Frontal cortex (tissue), 4 donors: ENCODE data around the gene KRT23. TPM values are rescaled to one million over a fixed set of nuclear protein-coding genes. Genes with fewer than 3 reads are reported as not detected.

Experiments used
- DNase-seq, 2 donors: peaks; one replicate each; pipeline ENCODE4 v3.0.0; 2012; ENCODE audit warnings: low spot score in 2 of 2
- FAIRE-seq: peaks from 2 replicates; lab custom pipeline; 2012; peaks lifted over from hg19 to GRCh38; lab: Jason Lieb, UNC
- total RNA-seq: library from RNA; depleted of rRNA; stranded (reverse); fragments of >200 nt; gene quantifications from one replicate; pipeline ENCODE4 v1.2.3, GENCODE V29; 2014
- donor health status: control.
- donor health status: control.
- donor health status: control.

Gene KRT23, protein sequence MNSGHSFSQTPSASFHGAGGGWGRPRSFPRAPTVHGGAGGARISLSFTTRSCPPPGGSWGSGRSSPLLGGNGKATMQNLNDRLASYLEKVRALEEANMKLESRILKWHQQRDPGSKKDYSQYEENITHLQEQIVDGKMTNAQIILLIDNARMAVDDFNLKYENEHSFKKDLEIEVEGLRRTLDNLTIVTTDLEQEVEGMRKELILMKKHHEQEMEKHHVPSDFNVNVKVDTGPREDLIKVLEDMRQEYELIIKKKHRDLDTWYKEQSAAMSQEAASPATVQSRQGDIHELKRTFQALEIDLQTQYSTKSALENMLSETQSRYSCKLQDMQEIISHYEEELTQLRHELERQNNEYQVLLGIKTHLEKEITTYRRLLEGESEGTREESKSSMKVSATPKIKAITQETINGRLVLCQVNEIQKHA
- 0.41 TPM for total RNA-seq

DNA sequence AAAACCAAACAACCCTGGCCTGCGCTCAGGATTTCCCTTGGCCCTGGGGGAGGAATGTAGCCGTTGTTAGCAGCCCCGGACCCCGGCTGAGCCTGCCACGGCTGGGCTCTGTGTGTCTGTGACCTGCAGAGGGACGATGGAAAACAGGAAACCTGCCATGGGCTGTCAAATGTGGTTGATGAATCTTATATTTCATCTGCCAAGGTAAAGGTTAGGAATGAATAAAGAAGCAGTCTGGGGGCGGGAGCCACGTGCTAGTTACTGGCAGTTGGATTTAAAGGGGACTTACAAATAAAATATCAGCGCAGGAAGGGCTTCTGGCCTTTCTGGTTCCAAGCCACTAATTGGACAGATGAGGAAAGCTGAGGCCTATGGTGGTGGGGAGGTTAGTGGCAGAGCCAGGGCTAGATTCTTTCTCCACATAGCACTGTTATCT, at the start of gene KRT23:
KRT23 (minus strand) TSS at position 263 of the 436 bp plus-strand sequence. CDS start 1,043 bp downstream, outside the sequence.
- no peak for DNase-seq
- no peak for FAIRE-seq

DNA sequence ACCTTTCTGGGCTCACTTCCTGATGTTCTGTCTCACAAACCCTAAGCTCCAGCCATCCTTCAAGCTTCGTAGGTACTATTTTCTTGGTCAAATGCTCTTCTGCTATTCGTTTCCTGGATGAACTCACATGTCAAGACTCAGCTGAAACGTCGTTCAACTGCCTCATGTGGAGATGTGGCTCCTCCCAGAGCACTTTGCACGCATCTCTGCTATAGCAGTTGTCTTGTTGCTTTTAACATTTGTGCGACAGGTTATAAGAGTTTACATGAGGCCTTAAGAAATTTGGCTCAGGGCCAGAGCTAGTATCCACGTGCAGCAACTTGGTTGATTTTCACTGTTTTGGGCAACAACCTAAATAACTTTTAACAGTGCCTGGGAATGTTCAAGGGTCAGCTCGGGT, 49.5 kb upstream of the KRT23 start:
- FAIRE-seq (no peak), DNase-seq (no peak)

DNA sequence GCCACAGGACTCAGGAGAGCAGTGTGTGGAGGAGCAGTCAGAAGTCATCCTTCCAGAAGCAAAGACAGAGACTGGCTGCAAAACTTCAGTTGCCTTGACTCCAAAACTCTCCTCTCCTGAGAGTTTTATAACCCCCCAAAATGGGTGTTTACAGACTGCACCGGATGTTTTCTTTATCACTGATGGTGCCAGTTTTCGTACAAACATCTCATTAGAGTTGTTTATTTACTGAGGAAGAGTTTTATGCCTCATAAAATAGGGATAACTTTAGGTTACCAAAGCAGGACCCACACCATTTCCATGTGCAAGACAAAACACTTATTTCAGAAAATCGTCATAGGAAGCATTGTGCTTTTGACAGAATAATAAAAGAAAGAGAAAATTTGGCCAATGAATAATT, 46.8 kb upstream of the KRT23 start, which contains the start of gene KRT40:
KRT40 (minus strand) TSS at position 101 of the 400 bp plus-strand sequence; CDS start at position 48, 53 bp downstream.
- no peak for FAIRE-seq
- DNase-seq, result no peak

DNA sequence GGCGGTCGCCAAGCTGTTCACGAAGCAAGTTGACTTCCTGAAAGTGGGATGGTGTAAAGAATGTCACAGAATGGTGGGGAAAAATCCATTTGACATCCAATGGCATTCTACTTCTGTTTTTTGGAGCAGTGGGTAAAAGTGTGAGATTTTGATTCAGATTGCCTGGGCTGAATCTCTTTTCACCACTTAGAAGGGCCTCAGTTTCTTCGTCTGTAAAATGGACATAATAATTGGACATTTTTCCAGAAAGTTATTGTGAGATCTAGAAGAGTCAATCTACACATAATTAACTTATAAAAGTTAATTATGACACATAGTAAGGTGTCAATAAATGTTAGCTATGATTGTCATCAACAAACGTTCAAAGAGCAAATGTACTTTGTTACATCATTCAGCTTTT, 43.7 kb upstream of the KRT23 start:
- no peak for FAIRE-seq

DNA sequence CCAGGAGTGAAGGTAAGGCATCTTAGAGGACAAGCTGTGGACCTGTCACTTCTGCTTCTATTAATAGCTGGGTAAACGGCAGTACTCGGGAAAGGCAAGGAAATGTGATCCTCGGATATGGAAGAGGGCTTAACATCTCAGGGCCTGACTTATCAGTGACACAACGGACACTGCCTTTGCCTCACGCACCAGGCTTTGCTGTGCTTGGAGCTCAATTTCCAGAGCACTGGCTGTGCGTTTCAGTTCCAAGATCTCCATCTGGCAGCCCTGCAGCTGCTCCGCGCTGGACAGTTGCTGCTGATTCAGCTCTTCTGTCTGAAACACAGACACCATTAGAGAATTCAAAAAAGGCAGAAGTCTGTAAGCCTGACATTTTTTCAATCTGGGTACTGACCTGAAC, 43.1 kb upstream of the KRT23 start:
- DNase-seq (peak; percentile 2 to 17), FAIRE-seq (no peak)

More for the DNA sequence above, 43.7 kb upstream of the KRT23 start:
- DNase-seq, result no peak

DNA sequence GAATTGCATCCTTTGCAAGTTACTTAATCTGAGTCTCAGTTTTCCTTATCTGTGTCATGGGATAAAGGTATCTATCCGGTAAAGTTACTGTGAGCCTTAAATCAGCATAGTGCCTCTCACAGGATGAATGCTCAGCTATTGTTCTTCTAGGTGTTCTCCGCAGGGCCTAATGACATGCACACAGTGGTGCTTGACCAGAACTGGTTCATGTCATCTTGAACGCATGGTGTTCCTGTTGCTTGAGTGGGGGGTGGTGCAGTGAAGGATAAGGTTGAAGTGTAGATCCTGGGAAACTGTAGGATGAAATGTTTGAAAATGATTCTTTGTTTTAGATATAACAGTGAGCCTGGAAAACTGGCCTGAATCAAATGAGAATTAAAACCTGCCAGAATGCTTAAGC, 42.7 kb upstream of the KRT23 start:
- DNase-seq (no peak), FAIRE-seq (no peak)

DNA sequence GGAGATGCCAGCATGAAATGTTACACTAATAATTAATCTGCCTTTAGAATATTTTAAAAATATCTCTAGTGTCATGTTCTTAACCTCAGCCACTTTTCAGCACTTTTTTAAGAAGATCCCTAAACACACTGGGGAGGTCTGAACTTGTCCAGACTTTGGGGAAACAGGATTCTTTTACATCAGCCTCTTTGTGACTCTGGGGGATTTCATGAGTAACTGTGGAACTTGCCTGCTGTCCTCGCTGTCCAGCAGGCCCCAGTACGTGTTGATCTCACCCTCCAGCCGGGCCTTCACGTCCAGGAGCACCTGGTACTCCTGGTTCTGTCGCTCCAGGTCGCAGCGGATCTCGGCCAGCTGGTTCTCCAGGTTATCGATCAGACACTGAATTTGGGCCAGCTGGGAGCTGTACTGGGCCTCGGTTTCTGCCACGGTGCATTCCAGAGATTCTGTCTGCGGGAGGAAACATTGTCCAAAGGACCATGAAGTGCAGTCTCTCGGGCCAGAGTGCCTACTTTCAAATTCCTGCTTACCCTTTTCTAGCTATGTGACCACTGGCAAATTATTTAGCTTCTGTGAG, 41.2 kb upstream of the KRT23 start:
- DNase-seq (no peak), FAIRE-seq (no peak)

DNA sequence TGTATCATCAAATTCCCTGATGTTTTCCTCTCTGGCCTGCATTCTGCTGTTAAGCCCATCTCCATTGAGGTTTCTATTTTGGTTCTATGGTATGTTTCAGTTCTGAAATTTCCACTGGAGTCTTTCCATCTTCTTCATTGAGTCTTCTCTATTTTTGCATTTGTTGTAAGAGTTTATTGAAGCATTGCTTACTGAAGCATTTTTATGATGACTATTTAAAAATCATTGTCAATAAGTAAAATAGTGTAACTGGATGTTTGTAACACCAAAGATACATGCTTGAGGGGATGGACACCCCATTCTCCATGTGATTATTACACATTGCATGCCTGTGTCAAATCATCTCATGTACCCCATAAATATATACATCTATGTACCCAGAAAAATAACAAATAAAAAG, 38.1 kb upstream of the KRT23 start:
- FAIRE-seq (no peak), DNase-seq (no peak)

DNA sequence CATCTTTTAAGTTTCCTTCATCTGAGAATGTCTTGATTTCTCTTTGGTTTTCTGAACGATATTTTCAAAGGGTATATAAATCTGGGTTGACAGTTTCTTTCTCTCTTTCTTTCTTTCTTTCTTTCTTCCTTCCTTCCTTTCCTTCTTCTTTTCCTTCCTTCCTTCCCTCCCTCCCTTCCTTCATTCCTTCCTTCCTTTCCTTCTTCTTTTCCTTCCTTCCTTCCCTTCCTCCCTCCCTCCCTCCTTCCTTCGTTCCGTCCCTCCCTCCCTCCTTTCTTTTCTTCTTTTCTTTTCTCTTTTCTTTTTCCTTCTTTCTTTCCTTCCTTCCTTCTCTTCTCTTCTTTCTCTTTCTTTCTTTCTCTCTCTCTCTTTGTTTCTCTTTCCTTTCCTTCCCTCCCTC, 36.9 kb upstream of the KRT23 start:
- DNase-seq, result no peak
- no peak for FAIRE-seq

DNA sequence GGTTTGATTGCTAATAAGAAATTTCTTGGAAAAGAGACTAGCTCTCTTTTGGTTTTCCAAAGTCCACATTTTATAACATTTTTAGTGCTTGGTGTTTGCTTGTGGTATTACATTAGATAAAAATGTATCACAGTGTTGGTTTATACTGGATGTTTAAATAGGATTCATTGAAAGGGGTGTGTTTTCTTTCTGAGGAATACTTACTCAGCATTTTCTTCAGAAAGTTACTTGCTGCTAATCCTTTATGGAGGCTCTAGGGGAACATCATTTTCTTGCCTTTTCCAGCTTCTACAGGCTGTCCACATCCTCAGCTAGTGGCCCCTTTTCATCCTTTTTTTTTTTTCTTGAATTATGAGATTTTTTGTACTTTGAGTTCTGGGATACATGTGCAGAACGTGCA, 30.1 kb upstream of the KRT23 start:
- no peak for DNase-seq
- no peak for FAIRE-seq

DNA sequence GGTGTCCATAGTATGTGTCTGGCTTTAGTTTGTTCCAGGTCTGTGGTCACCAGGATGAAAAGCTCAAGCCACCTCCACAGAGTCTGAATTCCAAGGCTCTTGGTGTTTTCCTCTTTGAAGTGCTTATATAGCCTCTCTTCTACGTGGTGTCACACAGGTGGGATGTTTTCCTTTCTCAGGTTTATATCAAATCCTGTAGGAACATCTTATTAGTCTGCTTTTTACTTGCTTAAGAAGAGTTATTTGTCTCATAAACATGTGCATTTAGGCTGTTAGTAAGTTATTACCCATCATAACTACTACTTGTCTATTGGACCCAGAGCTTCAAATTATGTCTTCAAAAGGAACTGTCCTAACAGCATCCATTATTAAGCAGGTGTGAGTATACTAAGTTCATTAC, 29.4 kb upstream of the KRT23 start, which contains the start of gene KRT39:
KRT39 (minus strand) TSS at position 101 of the 400 bp plus-strand sequence; CDS start at position 9, 92 bp downstream.
- DNase-seq (no peak), FAIRE-seq (no peak)

DNA sequence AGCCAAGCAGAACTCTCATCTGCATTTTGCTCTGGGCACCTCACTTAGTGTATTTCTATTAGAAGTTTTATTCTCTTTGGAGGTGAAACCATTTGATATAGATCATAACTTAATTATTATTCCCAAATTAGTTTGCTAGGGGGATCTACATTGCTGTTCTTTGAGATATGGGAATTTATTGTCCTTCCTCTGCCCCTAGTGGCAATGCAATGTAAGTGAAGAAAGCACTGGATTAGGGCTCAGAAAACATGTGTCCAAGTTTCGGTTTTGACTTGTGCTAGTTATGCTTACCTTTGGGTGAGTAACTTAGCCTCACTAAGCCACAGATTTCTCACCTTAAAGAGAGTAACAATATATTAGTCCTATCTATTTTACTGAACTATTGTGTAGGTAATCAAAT, 26.4 kb upstream of the KRT23 start:
- no peak for DNase-seq

DNA sequence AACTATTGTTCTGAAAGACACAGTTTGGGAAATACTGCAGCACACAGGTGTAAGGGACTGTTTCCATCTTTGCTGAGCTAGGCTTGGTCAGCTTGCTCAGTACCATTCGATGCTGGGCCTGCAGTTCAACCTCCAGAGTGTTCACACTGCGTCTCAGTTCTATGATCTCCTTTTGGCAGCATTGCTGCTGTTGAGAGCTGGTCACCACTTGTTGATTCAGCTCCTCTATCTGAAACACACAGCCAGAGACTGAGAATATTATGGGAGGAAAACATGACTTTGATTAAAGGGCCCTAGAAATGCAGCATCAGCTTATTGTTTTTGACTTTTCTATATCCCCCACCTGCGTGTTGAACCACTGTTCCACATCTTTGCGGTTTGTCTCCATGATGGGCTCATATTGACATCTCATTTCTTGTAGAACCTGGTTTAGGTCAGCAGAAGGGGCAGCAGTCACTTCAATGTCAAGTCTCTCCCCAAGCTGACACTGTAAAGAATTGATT, 24.7 kb upstream of the KRT23 start:
- no peak for DNase-seq
- no peak for FAIRE-seq

More for the DNA sequence above, 26.4 kb upstream of the KRT23 start:
- no peak for FAIRE-seq

DNA sequence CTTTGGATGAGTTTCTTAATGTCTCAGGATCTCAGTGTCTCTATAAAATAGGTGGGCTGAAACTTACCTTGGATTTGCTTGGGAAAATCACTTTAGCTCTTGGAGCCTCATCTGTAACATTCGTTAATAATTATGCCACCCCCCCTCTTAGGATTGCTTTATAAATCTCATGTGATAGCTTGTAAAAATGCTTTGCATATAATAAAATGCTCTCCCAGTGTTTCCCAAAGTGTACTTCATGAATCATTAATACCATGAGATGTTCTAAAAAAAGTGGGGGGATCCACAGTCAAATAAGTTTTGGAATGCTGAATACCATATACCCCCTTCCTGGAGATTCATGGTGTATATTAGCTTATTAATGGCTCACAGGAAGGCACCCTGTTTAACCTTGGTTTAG, 24.1 kb upstream of the KRT23 start:
- FAIRE-seq (no peak), DNase-seq (no peak)

DNA sequence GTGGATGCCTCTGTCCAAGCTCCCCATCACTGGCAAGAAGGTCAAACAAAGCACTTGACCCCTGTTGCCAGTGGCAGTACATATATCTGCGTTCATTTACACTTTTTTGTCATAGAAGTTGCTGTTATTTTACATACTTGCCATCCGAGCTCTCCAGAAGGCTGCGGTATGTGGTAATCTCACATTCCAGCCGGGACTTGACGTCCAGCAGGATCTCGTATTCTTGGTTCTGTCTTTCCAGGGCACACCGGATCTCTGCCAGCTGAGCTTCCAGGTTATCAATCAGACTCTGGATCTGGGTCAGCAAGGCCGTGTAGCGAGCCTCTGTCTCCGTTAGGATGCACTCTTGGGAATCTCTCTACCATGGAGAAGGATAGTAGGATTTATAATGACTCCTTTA, 22.7 kb upstream of the KRT23 start:
- FAIRE-seq (no peak), DNase-seq (no peak)

DNA sequence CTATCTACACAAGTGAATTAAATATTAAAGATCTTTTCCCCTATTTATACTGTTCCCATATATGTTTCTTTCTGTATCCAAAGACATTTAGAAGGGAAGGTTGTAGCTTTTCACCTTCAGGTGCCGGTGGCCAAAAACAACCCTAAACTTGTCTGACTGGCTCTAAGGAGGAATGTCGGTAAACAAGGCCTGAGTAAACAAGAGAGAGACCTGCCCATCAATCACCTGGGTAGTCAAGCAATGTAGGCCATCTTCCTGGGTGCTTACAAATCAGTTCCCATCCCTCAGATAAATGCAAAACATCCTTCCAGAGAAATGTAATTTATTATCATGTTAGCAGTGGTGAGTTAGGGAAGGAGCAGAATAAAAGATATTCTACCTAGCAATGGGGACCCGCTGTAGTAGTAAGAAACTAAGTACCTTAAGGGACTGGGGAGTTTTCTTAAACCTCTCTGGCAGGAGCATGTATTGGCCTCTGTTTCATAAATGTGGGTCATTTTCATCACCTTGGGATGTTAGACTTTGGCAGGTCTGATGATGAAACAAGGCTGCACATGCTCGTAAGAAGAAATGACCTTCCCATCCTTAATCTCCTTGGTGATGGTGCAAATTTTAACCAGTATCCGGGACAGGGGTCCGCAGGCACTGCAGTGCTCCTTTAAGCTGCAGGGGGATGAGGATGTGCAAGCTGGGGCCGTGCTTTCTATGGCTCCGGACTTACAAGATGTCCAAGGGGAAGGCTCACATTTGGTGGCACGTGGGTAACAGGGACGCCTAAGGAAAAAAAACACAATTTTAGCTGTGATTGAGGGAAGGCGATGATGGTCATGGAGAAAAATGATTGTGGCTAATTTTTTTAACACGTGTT, 20.9 kb upstream of the KRT23 start:
- no peak for DNase-seq
- FAIRE-seq, result no peak

DNA sequence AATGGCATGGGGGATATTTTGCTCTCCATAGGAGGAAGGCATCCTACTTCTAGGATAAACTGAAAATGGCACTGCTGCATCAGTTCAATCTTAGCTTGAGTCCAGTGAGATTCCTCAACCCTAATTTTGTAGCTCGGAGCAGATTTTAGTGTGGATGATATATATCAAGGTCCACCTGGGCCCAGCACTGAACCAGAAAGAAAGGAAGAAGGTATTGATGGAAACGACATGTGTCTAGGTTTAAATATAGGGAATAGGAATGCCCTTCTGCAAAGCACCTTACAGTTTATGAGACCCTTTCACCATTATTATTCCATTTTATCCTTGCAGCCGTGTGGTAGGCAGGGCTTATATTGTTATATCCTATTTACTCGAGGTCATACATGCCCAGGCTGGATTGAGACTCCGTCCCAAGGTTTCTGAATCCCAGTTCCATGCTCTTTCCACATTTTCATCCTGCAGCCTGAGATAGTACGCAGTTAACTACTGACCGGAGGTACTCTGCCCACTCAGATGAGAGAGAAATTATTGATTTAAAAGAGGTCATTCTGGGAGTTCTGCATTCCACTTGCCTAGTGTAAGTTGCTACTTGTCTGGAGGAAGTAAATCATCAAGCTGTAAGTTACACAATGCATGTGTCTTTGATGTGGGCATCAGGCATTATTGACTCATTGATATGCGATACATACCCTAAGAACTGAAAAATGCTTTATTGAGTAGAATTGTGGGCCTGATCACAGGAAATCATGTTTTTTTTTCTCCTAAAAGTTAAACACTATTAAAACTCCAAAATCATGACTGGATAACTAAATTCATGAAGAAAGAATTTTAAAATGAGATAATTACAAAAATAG, 19.2 kb upstream of the KRT23 start:
- DNase-seq, result no peak
- no peak for FAIRE-seq

DNA sequence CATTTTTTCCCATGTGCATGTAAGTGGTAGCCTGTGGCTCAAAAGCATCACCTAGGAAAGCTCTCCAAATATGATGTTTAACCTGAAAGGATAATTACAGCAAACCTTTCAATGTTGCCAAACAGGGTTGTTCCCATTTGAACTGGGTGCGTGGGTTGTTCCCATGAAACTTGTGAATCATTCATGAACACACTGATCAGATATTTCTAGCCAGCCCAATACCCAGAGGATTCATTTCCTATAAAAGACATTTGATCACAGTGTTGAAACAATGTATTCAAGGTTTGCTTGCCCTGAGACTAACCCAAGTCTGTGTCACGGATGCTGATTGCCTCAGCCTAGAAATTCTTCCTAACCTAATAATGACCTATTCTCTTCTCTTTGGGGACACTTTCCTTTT, 16.4 kb upstream of the KRT23 start:
- DNase-seq (no peak), FAIRE-seq (no peak)

DNA sequence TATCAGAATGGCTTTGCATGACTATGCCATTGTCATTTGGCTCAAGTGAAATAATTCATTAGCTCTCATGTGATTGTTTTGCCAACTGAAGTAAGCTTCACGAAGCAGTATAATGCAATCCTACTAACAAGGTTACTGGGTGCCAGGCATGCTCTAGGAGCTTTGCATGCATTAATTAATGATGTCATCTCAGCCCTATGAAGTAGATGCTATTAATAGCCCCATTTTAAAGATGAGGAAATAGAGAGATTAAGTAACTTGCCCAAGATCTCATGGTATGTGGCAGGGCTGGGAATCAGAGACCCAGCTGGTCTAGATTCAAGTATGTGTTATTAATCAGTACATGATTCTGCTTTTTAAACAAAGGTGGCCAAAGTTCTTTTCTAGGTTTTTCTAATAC, 15.2 kb upstream of the KRT23 start:
- FAIRE-seq, result no peak
- no peak for DNase-seq
